ENCODE measurements around the gene FAM161A. TPM values are rescaled to one million over a fixed set of nuclear protein-coding genes. Genes with fewer than 3 reads are reported as not detected.

The FAM161A gene
- total RNA-seq, 1 donor from 2014 or later, result 2.8 TPM

DNA sequence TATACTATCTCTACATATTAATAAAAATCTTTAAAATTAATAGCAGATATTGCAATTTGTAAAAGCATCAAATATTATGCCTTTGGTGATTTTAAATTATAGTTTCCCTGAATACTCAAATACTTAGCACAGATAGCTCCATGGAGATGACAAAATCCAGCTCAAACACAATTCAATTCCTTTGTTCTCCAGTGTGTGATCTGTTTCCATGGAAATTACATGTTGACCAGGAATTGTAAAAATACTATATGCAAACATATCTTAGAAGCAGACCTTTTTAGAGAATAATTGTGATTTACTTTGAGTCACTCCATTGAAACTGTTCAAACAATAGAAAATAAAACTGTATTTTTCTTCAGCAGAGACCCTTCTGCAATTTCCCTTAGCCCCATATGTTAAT lies 68.3 kb downstream of the FAM161A start:
- Histone ChIP-seq H4K20me1 (ENCODE audit: insufficient read depth, low read length) (no peaks in the 10 kb centered on the region), H3K36me3 (ENCODE audit: insufficient read depth, low read length) (no peaks in the 10 kb centered on the region), H3K4me3 (ENCODE audit: insufficient read depth, low read depth, low read length) (no peak overlapping the region), H2AFZ (ENCODE audit: low read depth, low read length) (no peak overlapping the region), H3K9me3 (ENCODE audit: insufficient read depth, low read depth, low read length) (no peaks in the 10 kb centered on the region), H3K79me2 (ENCODE audit: insufficient read depth, low read length) (no peaks in the 10 kb centered on the region), H3K9ac (ENCODE audit: low read length) (no peak overlapping the region), H3K27ac (ENCODE audit: low read depth, low read length) (no peak overlapping the region), H3K4me1 (ENCODE audit: insufficient read depth, low read length) (no peaks in the 10 kb centered on the region), H3K4me2 (ENCODE audit: low read length) (no peak overlapping the region), H3K27me3 (ENCODE audit: insufficient read depth, low read length) (peaks cover 7% of the 10 kb centered on the region)
- H3K36me3 Mint-ChIP-seq (ENCODE audit: low read depth, unreplicated experiment), result peaks cover 5% of the 10 kb centered on the region
- no peaks in the 10 kb centered on the region for H3K4me1 Mint-ChIP-seq (ENCODE audit: low read depth, unreplicated experiment)
- TF ChIP-seq EZH2 (IDR thresholded peaks at IDR 0.05; ENCODE audit: insufficient read depth, low read length) (no peak), CTCF (IDR thresholded peaks at IDR 0.05; ENCODE audit: insufficient read depth, low read depth, low read length) (no peak)
- H3K9me3 Mint-ChIP-seq (ENCODE audit: unreplicated experiment), result peaks cover 12% of the 10 kb centered on the region
- DNase-seq (ENCODE audit: low read depth) (no peak), FAIRE-seq (no peak)
- no peak overlapping the region for H3K27ac Mint-ChIP-seq (ENCODE audit: unreplicated experiment)
- H3K27me3 Mint-ChIP-seq (ENCODE audit: low read depth, unreplicated experiment), result peaks cover 5% of the 10 kb centered on the region
- no peak overlapping the region for H3K4me3 Mint-ChIP-seq (ENCODE audit: unreplicated experiment)

DNA sequence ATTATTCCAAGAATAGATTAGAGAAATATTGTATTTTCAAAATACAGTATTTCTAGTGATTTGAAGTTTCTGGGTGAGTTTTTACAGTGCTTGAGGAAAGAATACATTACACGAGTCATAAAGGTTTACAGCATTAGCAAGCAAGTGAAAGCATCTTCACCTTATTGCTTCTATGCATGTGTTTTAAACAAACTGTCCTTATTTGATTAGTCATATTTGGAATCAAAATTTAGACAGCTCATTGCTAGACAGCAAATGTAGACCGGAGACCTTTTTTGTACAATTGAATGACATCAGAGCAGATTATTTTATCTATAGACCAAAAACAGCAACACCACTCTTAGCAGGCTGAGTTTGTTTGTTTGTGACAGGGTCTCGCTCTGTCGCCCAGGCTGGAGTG lies 69.2 kb downstream of the FAM161A start:
- DNase-seq (ENCODE audit: low read depth), result no peak
- H3K27ac Mint-ChIP-seq (ENCODE audit: unreplicated experiment), result no peak overlapping the region
- peaks cover 5% of the 10 kb centered on the region for H3K27me3 Mint-ChIP-seq (ENCODE audit: low read depth, unreplicated experiment)
- H3K4me2 ChIP-seq (ENCODE audit: low read length), result no peak overlapping the region
- H3K9me3 ChIP-seq (ENCODE audit: insufficient read depth, low read depth, low read length), result no peaks in the 10 kb centered on the region
- H2AFZ ChIP-seq (ENCODE audit: low read depth, low read length), result no peak overlapping the region
- H3K9me3 Mint-ChIP-seq (ENCODE audit: unreplicated experiment), result peaks cover 12% of the 10 kb centered on the region
- H3K9ac ChIP-seq (ENCODE audit: low read length), result no peak overlapping the region
- H3K27me3 ChIP-seq (ENCODE audit: insufficient read depth, low read length), result peaks cover 7% of the 10 kb centered on the region
- no peaks in the 10 kb centered on the region for H3K4me1 ChIP-seq (ENCODE audit: insufficient read depth, low read length)
- no peaks in the 10 kb centered on the region for H3K4me1 Mint-ChIP-seq (ENCODE audit: low read depth, unreplicated experiment)
- no peak overlapping the region for H3K4me3 Mint-ChIP-seq (ENCODE audit: unreplicated experiment)
- no peak overlapping the region for H3K27ac ChIP-seq (ENCODE audit: low read depth, low read length)
- no peak overlapping the region for H3K4me3 ChIP-seq (ENCODE audit: insufficient read depth, low read depth, low read length)
- peaks cover 5% of the 10 kb centered on the region for H3K36me3 Mint-ChIP-seq (ENCODE audit: low read depth, unreplicated experiment)
- H3K79me2 ChIP-seq (ENCODE audit: insufficient read depth, low read length), result no peaks in the 10 kb centered on the region
- no peak for FAIRE-seq
- no peaks in the 10 kb centered on the region for H3K36me3 ChIP-seq (ENCODE audit: insufficient read depth, low read length)
- no peaks in the 10 kb centered on the region for H4K20me1 ChIP-seq (ENCODE audit: insufficient read depth, low read length)
- TF ChIP-seq CTCF (IDR thresholded peaks at IDR 0.05; ENCODE audit: insufficient read depth, low read depth, low read length) (no peak), EZH2 (IDR thresholded peaks at IDR 0.05; ENCODE audit: insufficient read depth, low read length) (no peak)

DNA sequence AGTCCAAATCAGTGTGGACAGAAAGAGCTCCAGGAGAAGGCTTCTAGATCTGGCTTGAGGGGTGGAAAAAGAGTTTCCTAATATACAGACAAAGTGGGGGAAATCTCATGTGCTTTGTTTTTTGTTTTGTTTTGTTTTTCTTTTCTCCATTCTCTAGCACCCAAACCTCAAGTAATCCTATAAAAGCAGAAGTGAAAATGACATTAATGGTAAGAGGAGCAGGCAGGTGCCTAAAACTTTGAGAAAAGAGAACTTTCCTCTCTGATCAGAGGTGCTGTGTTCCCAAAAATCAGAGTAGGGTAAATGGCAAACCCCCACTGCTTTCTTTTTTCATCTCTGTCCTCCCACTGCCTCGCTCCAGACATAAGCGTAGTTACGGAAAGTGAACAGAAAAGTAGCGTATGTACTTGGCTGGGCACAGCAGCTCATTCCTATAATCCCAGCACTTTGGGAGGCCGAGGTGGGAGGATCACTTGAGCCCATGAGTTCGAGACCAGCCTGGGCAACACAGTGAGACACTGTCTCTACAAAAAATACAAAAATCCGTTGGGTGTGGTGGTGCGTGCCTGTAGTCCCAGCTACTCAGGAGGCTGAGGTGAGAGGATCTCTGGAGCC lies 77.8 kb downstream of the FAM161A start:
- no peak for FAIRE-seq

More for the DNA sequence above, 77.8 kb downstream of the FAM161A start:
- Histone ChIP-seq H3K79me2 (ENCODE audit: insufficient read depth, low read length) (no peaks in the 10 kb centered on the region), H2AFZ (ENCODE audit: low read depth, low read length) (no peak overlapping the region), H3K27me3 (ENCODE audit: insufficient read depth, low read length) (no peaks in the 10 kb centered on the region), H3K4me3 (ENCODE audit: insufficient read depth, low read depth, low read length) (no peak overlapping the region), H4K20me1 (ENCODE audit: insufficient read depth, low read length) (no peaks in the 10 kb centered on the region), H3K4me1 (ENCODE audit: insufficient read depth, low read length) (no peaks in the 10 kb centered on the region), H3K27ac (ENCODE audit: low read depth, low read length) (no peak overlapping the region), H3K9ac (ENCODE audit: low read length) (no peak overlapping the region), H3K9me3 (ENCODE audit: insufficient read depth, low read depth, low read length) (no peaks in the 10 kb centered on the region), H3K36me3 (ENCODE audit: insufficient read depth, low read length) (no peaks in the 10 kb centered on the region), H3K4me2 (ENCODE audit: low read length) (no peak overlapping the region)
- H3K4me3 Mint-ChIP-seq (ENCODE audit: unreplicated experiment), result no peak overlapping the region
- peaks cover 3% of the 10 kb centered on the region for H3K9me3 Mint-ChIP-seq (ENCODE audit: unreplicated experiment)
- peaks cover 1% of the 10 kb centered on the region for H3K36me3 Mint-ChIP-seq (ENCODE audit: low read depth, unreplicated experiment)
- peaks cover 12% of the 10 kb centered on the region for H3K27me3 Mint-ChIP-seq (ENCODE audit: low read depth, unreplicated experiment)
- no peak for DNase-seq (ENCODE audit: low read depth)
- H3K4me1 Mint-ChIP-seq (ENCODE audit: low read depth, unreplicated experiment), result no peaks in the 10 kb centered on the region
- TF ChIP-seq EZH2 (IDR thresholded peaks at IDR 0.05; ENCODE audit: insufficient read depth, low read length) (no peak), CTCF (IDR thresholded peaks at IDR 0.05; ENCODE audit: insufficient read depth, low read depth, low read length) (no peak)
- H3K27ac Mint-ChIP-seq (ENCODE audit: unreplicated experiment), result no peak overlapping the region
